GM19452 (cell line): ENCODE data around the gene CDCA5.

Experiments
- ATAC-seq: cut with Tn5 transposase; IDR thresholded peaks from one replicate; pipeline ENCODE4 v1.9.1; 2021; ENCODE audit not compliant: unreplicated experiment

Gene CDCA5

GRCh38 chr11:65077451-65077850, 6.4 kb downstream of the CDCA5 start:
- no peak for ATAC-seq

DNA sequence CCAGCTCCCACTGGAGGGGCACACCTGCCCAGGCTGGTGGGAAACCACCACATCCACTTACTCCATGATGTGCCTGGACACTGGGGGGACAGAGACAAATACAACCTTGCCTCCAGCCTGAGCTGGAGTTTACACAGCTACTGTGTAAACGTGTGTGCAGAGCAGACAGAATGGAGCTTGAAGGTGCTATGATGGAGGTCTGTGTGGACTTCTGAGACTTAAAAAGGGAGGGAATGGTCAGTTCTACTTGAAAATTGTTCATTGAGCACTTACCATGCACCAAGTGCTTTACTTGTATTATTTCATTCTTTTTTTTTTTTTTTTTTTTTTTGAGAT, 11.2 kb downstream of the CDCA5 start:
- ATAC-seq, result no peak

DNA sequence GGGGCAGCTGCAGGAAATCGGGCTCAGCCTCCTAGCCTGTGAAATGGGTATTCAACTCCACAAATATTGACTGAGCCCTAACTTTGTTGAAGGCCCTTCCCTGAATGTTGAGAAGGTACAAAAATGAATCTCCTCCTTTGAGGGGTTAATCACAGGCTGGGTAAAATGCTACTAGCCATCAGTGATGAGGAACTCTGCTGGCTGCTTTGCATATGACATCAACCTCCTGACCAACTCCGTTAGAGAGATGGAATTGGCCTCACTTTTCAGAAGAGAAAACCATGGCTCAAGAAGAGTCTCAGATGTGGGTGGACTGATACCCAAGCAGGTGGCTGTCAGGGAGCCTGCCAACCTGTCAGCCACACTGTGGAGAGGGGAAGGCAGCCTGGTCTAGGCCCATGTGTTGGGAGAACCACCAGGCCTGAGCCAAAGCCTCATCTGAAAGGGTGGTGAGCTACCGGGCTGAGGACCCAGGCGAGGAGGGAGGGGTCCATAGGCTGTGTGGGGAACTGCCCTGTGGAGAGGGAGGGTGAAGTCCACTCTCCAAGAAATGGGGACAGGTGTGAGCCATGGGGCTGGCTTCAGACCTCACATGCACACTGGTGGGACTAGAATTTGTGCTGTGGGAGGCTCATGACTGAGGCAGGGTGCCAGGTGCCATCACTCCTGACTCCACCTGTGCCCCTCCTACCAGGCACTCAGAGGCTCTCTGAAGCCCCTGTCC, 11.8 kb downstream of the CDCA5 start:
- no peak for ATAC-seq

DNA sequence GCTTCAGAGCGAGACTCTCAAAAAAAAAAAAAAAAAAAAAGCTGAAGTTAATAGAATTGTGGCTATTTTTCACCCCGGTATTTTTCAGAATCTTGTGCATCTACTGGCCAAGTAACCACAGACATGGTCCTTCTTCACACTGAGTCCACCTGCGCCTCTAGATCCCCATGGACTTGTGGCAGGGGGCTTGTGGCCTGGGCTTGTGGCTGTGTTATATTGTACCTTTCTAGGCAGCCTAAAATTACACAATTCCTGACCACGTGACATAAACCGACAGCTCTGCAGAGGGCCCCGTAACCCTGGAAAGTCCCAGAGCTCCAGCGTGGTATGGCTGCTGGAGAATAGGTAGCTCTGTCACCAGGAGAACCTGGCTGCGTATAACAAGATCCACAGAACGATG, 14.6 kb downstream of the CDCA5 start:
- ATAC-seq, result no peak

- ATAC-seq, result no peak
Measured at GRCh38 chr11:65067446-65067845, 16.4 kb downstream of the CDCA5 start.

- ATAC-seq, result no peak
Measured at GRCh38 chr11:65066805-65067291, 17.0 kb downstream of the CDCA5 start.

DNA sequence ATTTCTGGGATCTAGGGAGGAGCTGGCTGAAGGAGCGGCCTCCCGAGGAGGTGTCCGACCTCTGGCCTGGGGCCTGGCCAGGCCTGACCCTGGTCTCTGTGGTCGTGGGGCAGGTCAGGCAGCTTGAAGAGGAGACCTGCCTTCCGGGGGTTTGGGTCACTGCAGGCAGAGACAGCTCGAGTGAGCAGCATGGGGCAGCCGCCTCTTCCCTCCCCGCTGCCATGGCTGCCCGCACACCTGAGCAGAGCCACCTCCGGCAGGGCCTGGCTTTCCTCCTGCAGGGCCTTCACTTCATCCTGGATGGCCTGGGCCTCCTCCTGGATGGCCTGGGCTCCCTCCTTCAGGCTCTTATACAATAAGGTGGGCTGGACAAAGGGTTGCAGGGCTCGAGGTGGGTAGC, 17.5 kb downstream of the CDCA5 start:
- no peak for ATAC-seq

DNA sequence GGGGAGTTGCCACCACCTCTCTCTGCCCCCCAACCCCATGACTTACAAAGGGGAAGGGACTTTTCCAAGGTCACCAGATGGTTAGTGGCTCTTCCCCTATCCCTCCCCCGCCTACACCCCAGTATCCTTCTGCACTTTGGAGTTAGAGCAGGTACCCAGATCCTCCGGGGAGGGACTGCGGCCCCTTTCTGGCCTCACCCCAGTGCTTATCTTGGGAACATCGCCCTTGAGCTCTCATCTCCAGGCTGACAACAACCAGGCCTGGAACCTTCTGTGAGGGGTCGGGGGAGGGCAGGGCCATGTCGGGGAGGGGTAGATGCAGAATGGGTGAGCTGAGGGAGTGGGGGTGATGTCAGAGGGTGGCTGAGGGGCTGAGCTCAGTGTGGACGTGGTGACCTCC, 18.0 kb downstream of the CDCA5 start:
- no peak for ATAC-seq

DNA sequence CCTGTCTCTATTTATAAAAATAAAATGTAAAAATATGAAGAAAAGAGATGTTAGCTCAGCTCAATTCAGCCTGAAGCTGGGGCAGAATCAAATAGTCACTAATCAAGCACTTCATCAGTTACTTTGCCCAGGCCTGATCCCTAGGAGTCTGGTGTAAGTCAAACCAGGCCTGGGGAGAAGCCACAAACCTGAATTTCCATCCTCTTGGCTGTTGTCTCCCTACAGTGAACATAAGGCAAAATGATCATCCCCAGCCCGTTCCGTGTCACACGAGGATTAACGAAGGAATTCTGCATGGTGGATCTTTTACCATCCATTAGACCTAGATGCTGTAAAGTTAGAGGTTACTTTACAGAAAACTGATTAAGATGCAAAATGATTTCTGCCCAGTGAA, 19.0 kb downstream of the CDCA5 start:
- no peak for ATAC-seq

DNA sequence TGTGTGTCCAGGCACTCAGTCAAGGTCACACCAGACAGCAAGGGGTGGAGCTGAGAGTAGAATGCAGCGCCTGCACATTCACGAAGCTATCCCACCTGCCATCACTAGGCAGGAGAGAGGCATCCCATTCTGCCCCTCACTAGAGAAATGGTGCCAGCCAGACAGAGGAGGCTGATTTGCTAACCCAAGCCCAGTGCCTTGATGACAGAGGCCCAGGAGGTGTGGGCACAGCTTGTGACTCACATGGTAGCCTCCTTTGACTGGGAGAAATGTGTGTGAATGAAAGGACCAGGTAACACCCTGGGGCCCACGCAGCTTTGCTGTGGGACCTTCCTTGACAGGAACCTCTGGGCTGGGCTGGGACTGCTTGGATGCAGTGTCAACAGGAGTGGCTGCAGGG, 20.3 kb downstream of the CDCA5 start:
- ATAC-seq, result no peak

- no peak for ATAC-seq
Measured at GRCh38 chr11:65060913-65061408, 22.9 kb downstream of the CDCA5 start.

GRCh38 chr11:65059959-65060824, 23.6 kb downstream of the CDCA5 start:
- ATAC-seq, result no peak

DNA sequence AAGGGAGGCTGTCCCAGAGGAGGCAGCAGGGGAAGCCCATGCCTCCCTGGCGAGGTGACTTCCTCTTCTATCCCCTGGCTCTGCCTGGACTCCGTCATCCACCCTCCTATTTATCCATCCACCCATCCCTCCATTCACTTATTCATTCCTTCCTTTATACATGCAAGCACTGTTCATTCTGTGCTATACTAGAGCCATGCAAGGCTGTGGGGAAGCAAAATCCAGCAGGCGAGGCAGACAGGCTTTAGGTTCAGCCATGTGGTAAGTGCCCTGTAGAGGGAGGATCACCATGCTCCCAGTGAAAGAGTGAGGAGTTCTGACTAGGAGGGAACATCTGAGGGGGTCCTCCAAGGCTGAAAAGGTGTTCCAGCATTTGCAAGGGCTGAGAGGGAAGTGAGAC, 24.3 kb downstream of the CDCA5 start:
- ATAC-seq, result no peak

GRCh38 chr11:65058419-65059054, 25.3 kb downstream of the CDCA5 start, which contains the start of gene NAALADL1:
Gene NAALADL1 (minus strand): TSS chr11:65058553. CDS start chr11:65058521, 32 bp downstream.
- no peak for ATAC-seq

- ATAC-seq, result no peak
Measured at GRCh38 chr11:65058012-65058411, 25.8 kb downstream of the CDCA5 start.

DNA sequence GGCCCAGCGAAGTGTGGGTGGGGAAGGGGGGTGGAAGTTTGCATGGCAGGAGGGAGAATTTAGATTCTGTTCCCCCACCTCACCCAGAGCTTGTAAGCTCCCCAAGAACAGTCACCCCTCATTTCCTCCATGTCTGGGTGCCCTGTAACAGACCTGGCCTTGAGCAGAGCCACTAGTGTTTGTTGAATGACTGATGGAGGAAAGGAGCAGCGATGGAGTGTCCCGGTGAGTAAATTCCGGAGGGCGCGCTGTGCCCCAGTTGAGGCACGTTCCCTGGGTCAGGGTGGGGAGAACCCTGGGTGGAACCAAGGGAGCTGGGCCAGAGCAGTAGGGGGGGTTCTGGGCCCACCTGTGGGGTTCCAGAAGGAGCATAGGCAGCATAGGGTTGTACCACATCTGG, 26.3 kb downstream of the CDCA5 start:
- no peak for ATAC-seq

DNA sequence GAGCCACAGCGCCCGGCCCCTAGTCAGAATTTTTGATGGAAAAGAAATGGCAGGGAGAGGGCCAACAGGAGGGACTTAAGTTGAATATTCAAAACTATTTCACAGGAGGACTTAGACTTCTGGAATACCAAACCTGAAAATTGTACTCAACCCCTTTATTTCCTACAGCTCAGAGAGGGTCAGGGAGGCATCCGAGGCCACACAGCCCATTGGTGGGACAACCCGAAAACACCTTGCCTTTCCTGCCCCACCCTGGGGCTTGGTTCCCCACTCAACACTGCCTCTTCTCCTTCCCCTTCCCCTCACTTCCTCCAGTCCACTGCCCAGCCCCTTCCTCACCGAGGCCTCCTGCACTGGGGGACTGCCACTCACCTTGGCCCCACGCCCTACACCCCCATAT, 26.8 kb downstream of the CDCA5 start:
- no peak for ATAC-seq

- no peak for ATAC-seq
Measured at GRCh38 chr11:65055538-65055937, 28.3 kb downstream of the CDCA5 start.

GRCh38 chr11:65053827-65054508, 29.9 kb downstream of the CDCA5 start:
- no peak for ATAC-seq

GRCh38 chr11:65051398-65051858, 32.4 kb downstream of the CDCA5 start:
- no peak for ATAC-seq
